Gastroesophageal sphincter (tissue), 3 donors: Measurements from ENCODE around the gene KBTBD2.

Experiments used
- EP300 ChIP-seq: sonication (generic); formaldehyde crosslinking; IDR thresholded peaks from one replicate; pipeline ENCODE4 v1.6.1; 2017; ENCODE audit warnings: antibody characterized with exemption, mild to moderate bottlenecking
- TF ChIP-seq, protein P1 (sequence below), 4 experiments: fragments of 200-600 bp in 2 of 4; fragments of 450-650 bp in 2 of 4; sonication (generic) in 1 of 4; IDR thresholded peaks; one replicate each; pipeline ENCODE4 v1.5.1; 2017 to 2019; ENCODE audit warnings: antibody characterized with exemption in 4 of 4, mild to moderate bottlenecking in 2 of 4, moderate library complexity in 2 of 4

DNA sequence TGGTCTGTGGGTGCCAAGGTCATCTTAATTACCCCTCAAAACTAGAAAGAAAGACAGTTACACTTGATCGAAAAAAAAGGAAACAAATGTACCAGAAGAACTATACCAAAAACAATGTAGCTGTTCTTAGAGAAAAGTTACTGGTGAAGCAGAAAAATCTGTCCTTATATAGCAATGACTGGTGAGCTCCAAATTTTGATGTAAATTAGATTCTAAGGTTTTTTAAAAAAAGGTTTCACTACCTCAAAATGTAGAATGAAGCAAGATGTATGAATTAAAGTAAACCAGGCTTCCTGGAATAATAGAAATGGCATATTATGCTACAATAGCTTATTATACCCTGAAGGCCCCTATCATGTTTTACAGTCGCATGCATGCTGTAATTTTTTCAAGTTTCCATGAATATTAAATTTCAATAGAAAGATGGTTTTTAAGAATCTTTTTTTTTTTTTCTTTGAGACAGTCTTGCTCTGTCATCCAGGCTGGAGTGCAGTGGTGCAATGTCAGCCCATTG, 37.3 kb upstream of the KBTBD2 start:
- no peak for TF ChIP-seq EP300
- TF ChIP-seq, protein P1, sequence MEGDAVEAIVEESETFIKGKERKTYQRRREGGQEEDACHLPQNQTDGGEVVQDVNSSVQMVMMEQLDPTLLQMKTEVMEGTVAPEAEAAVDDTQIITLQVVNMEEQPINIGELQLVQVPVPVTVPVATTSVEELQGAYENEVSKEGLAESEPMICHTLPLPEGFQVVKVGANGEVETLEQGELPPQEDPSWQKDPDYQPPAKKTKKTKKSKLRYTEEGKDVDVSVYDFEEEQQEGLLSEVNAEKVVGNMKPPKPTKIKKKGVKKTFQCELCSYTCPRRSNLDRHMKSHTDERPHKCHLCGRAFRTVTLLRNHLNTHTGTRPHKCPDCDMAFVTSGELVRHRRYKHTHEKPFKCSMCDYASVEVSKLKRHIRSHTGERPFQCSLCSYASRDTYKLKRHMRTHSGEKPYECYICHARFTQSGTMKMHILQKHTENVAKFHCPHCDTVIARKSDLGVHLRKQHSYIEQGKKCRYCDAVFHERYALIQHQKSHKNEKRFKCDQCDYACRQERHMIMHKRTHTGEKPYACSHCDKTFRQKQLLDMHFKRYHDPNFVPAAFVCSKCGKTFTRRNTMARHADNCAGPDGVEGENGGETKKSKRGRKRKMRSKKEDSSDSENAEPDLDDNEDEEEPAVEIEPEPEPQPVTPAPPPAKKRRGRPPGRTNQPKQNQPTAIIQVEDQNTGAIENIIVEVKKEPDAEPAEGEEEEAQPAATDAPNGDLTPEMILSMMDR (IDR thresholded peaks at IDR 0.05), result no peak
